PC-3 (cell line): Measurements from ENCODE around the gene MCU.
A peak's percentile ranks its signal among the peaks of the same experiment; 100 is the strongest.

ENCODE experiments used
- EZH2 ChIP-seq: fragments of 300-600 bp; sonication (generic); IDR thresholded peaks from one replicate; pipeline ENCODE4 v1.6.1; 2017; ENCODE audit warnings: antibody characterized with exemption, mild to moderate bottlenecking, low read length; ENCODE audit not compliant: unreplicated experiment
- EZH2phosphoT487 ChIP-seq: fragments of 300-600 bp; sonication (generic); IDR thresholded peaks from 2 replicates; pipeline ENCODE4 v1.6.1; 2018; ENCODE audit warnings: mild to moderate bottlenecking, antibody characterized with exemption, low read length, borderline replicate concordance
- TF ChIP-seq, protein P1 (sequence below): fragments of 300-600 bp; sonication (generic); conservative IDR thresholded peaks from 2 replicates; pipeline ENCODE4 v1.5.1; 2017; ENCODE audit warnings: antibody characterized with exemption, low read depth, mild to moderate bottlenecking, low read length

DNA sequence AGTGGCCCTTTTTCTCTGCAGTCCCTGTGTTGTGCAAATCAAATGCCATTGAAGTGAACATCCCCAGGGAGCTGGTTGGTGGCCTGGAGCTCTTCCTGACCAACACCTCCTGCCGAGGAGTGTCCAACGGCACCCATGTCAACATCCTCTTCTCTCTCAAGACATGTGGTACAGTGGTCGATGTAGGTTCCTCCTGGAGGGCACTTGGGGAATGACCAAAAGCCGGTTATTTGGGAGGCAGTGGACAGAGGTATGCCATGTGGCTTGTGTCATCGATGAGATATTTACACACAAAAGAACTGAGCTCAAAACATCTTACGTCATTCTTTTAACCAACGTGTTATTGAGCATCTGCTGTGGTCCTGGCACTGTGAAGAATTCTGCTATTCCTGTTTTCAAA, 221.3 kb downstream of the MCU start:
- no peak for TF ChIP-seq EZH2
- TF ChIP-seq, protein P1, sequence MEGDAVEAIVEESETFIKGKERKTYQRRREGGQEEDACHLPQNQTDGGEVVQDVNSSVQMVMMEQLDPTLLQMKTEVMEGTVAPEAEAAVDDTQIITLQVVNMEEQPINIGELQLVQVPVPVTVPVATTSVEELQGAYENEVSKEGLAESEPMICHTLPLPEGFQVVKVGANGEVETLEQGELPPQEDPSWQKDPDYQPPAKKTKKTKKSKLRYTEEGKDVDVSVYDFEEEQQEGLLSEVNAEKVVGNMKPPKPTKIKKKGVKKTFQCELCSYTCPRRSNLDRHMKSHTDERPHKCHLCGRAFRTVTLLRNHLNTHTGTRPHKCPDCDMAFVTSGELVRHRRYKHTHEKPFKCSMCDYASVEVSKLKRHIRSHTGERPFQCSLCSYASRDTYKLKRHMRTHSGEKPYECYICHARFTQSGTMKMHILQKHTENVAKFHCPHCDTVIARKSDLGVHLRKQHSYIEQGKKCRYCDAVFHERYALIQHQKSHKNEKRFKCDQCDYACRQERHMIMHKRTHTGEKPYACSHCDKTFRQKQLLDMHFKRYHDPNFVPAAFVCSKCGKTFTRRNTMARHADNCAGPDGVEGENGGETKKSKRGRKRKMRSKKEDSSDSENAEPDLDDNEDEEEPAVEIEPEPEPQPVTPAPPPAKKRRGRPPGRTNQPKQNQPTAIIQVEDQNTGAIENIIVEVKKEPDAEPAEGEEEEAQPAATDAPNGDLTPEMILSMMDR, result 0 out of 2 replicates have a peak, but pooled peaks have one; percentile 23
- no peak for TF ChIP-seq EZH2phosphoT487
